ENCODE measurements around the gene SH3BP4. TPM values are rescaled to one million over a fixed set of nuclear protein-coding genes. Genes with fewer than 3 reads are reported as not detected.

Gene SH3BP4
- polyA plus RNA-seq, 1 experiment = 224 TPM

GRCh38 chr2:235086481-235087184, 134.8 kb downstream of the SH3BP4 start:
- H3K4me3 ChIP-seq (ENCODE audit: low read depth, low read length) = no peak overlapping the region
- ChIA-PET CTCF (no interaction called here), POLR2A (no interaction called here)
- no peak for DNase-seq (ENCODE audit: low read depth, low spot score)
- no peaks in the 10 kb centered on the region for H3K27me3 ChIP-seq (ENCODE audit: control insufficient read depth, insufficient read depth, low read length)
- no peak overlapping the region for H3K27ac ChIP-seq (ENCODE audit: low read depth, low read length)
- H3K9me3 ChIP-seq (ENCODE audit: control insufficient read depth, insufficient read depth, low read length) = peaks cover 4% of the 10 kb centered on the region; the same call in 1 of the 2 replicates
- TF ChIP-seq CTCF (IDR thresholded peaks at IDR 0.05; ENCODE audit: low read depth, low read length) = no peak

GRCh38 chr2:235087832-235088495, 136.1 kb downstream of the SH3BP4 start:
- DNase-seq (ENCODE audit: low read depth, low spot score) = no peak
- Histone ChIP-seq H3K27ac (ENCODE audit: low read depth, low read length) (no peak overlapping the region), H3K9me3 (ENCODE audit: control insufficient read depth, insufficient read depth, low read length) (peaks cover 4% of the 10 kb centered on the region; the same call in 1 of the 2 replicates), H3K27me3 (ENCODE audit: control insufficient read depth, insufficient read depth, low read length) (no peaks in the 10 kb centered on the region), H3K4me3 (ENCODE audit: low read depth, low read length) (no peak overlapping the region)
- TF ChIP-seq CTCF (IDR thresholded peaks at IDR 0.05; ENCODE audit: low read depth, low read length) = peak; percentile 31; the same call in 1 of the 2 replicates
- ChIA-PET POLR2A (no interaction called here), CTCF (interaction anchor here (0.6 to 1.7 kb wide), 4 partner anchors 20 to 593 kb away, joined by 3 to 5 read pairs (median 4); no protein-coding TSS in a partner anchor)

GRCh38 chr2:235088496-235088921, 136.7 kb downstream of the SH3BP4 start:
- no peak for DNase-seq (ENCODE audit: low read depth, low spot score)
- ChIA-PET POLR2A (no interaction called here), CTCF (interaction anchor here (1.7 kb wide), 1 partner anchor 19 kb away, joined by 4 read pairs; no protein-coding TSS in a partner anchor)
- Histone ChIP-seq H3K4me3 (ENCODE audit: low read depth, low read length) (no peak overlapping the region), H3K9me3 (ENCODE audit: control insufficient read depth, insufficient read depth, low read length) (peaks cover 4% of the 10 kb centered on the region; the same call in 1 of the 2 replicates), H3K27ac (ENCODE audit: low read depth, low read length) (no peak overlapping the region), H3K27me3 (ENCODE audit: control insufficient read depth, insufficient read depth, low read length) (no peaks in the 10 kb centered on the region)
- TF ChIP-seq CTCF (IDR thresholded peaks at IDR 0.05; ENCODE audit: low read depth, low read length) = no peak

- no peaks in the 10 kb centered on the region for H3K27me3 ChIP-seq (ENCODE audit: control insufficient read depth, insufficient read depth, low read length)
- DNase-seq (ENCODE audit: low read depth, low spot score) = no peak
- no peak overlapping the region for H3K27ac ChIP-seq (ENCODE audit: low read depth, low read length)
- POLR2A ChIA-PET = no interaction called here
- CTCF ChIA-PET = no interaction called here
- no peak for TF ChIP-seq CTCF (IDR thresholded peaks at IDR 0.05; ENCODE audit: low read depth, low read length)
- no peaks in the 10 kb centered on the region for H3K9me3 ChIP-seq (ENCODE audit: control insufficient read depth, insufficient read depth, low read length)
- H3K4me3 ChIP-seq (ENCODE audit: low read depth, low read length) = no peak overlapping the region
These were observed 139.6 kb downstream of the SH3BP4 start for GRCh38 chr2:235091421-235091820.

GRCh38 chr2:235091983-235092382, 140.2 kb downstream of the SH3BP4 start:
- CTCF ChIA-PET = no interaction called here
- Histone ChIP-seq H3K9me3 (ENCODE audit: control insufficient read depth, insufficient read depth, low read length) (no peaks in the 10 kb centered on the region), H3K27me3 (ENCODE audit: control insufficient read depth, insufficient read depth, low read length) (no peaks in the 10 kb centered on the region), H3K27ac (ENCODE audit: low read depth, low read length) (no peak overlapping the region), H3K4me3 (ENCODE audit: low read depth, low read length) (no peak overlapping the region)
- no peak for TF ChIP-seq CTCF (IDR thresholded peaks at IDR 0.05; ENCODE audit: low read depth, low read length)
- POLR2A ChIA-PET = no interaction called here
- no peak for DNase-seq (ENCODE audit: low read depth, low spot score)
